Upper lobe of left lung (tissue), 4 donors: Measurements from ENCODE around the gene PSME2.

ENCODE experiments used
- EP300 ChIP-seq, 4 donors: sonication (generic); formaldehyde crosslinking; IDR thresholded peaks; one replicate each; pipeline ENCODE4 v1.5.1; 2017; ENCODE audit warnings: antibody characterized with exemption in 4 of 4, control low read depth in 2 of 4
- POLR2A ChIP-seq, 4 donors: fragments of 450-650 bp; IDR thresholded peaks; one replicate each; pipeline ENCODE4 v1.5.1; 2016 to 2017; ENCODE audit warnings: antibody characterized with exemption in 4 of 4, mild to moderate bottlenecking in 2 of 4
- POLR2AphosphoS5 ChIP-seq, 2 donors: sonication (generic); formaldehyde crosslinking; IDR thresholded peaks; one replicate each; pipeline ENCODE4 v1.5.1; 2017; ENCODE audit warnings: antibody characterized with exemption in 2 of 2
- TF ChIP-seq, protein P1 (sequence below), 6 experiments: fragments of 450-650 bp in 4 of 6; fragments of 200-600 bp in 2 of 6; sonication (generic) in 2 of 6; IDR thresholded peaks; one replicate each; pipeline ENCODE4 v1.5.1; 2016 to 2019; ENCODE audit warnings: antibody characterized with exemption in 6 of 6

DNA sequence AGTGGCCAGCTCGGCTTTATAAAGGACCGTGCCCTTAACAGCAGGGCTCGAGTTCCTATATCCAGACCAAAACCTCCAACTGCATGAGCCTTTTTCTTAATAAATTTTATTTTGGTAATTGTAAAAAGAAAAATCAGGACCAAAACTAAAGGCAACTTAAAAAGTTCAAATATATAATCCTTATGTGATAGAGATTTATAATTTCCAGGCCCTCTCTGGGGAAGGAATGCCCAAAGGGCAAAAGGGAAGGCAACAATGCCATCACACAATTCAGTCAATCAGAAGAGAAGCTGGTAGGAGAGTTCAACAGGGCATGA, 42.6 kb upstream of the PSME2 start:
- TF ChIP-seq POLR2A (IDR thresholded peaks at IDR 0.05) = no peak
- TF ChIP-seq, protein P1, sequence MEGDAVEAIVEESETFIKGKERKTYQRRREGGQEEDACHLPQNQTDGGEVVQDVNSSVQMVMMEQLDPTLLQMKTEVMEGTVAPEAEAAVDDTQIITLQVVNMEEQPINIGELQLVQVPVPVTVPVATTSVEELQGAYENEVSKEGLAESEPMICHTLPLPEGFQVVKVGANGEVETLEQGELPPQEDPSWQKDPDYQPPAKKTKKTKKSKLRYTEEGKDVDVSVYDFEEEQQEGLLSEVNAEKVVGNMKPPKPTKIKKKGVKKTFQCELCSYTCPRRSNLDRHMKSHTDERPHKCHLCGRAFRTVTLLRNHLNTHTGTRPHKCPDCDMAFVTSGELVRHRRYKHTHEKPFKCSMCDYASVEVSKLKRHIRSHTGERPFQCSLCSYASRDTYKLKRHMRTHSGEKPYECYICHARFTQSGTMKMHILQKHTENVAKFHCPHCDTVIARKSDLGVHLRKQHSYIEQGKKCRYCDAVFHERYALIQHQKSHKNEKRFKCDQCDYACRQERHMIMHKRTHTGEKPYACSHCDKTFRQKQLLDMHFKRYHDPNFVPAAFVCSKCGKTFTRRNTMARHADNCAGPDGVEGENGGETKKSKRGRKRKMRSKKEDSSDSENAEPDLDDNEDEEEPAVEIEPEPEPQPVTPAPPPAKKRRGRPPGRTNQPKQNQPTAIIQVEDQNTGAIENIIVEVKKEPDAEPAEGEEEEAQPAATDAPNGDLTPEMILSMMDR (IDR thresholded peaks at IDR 0.05) = no peak
- no peak for TF ChIP-seq EP300 (IDR thresholded peaks at IDR 0.05)
- no peak for TF ChIP-seq POLR2AphosphoS5 (IDR thresholded peaks at IDR 0.05)
